Neuronal stem cell (in vitro differentiated cells): Measurements from ENCODE around the gene FLRT1. TPM values are rescaled to one million over a fixed set of nuclear protein-coding genes. Genes with fewer than 3 reads are reported as not detected.
A peak's percentile ranks its signal among the peaks of the same experiment; 100 is the strongest.

Source experiments
- DNase-seq: peaks from one replicate; pipeline ENCODE4 v3.0.0-alpha.2; 2013; ENCODE audit warnings: low spot score
- H2AFZ ChIP-seq: one replicate; pipeline ENCODE4 v1.6.1; 2013; ENCODE audit warnings: mild to moderate bottlenecking, low read length, inconsistent platforms
- H2AK5ac ChIP-seq: 2 replicates; pipeline ENCODE4 v1.6.1; 2013; ENCODE audit warnings: low read depth, mild to moderate bottlenecking, inconsistent platforms, low read length, moderate library complexity, mixed read lengths
- H2BK120ac ChIP-seq: 2 replicates; pipeline ENCODE4 v1.6.1; 2013; ENCODE audit warnings: low read depth, mild to moderate bottlenecking, inconsistent platforms, low read length, moderate library complexity, mixed read lengths
- H2BK12ac ChIP-seq: one replicate; pipeline ENCODE4 v1.6.1; 2013; ENCODE audit warnings: low read length, inconsistent platforms
- H2BK15ac ChIP-seq: 2 replicates; pipeline ENCODE4 v1.6.1; 2013; ENCODE audit warnings: mild to moderate bottlenecking, low read length, inconsistent platforms, mixed read lengths
- H2BK5ac ChIP-seq: one replicate; pipeline ENCODE4 v1.6.1; 2013; ENCODE audit warnings: inconsistent platforms, mild to moderate bottlenecking, low read length, moderate library complexity
- H3K14ac ChIP-seq: one replicate; pipeline ENCODE4 v1.6.1; 2013; ENCODE audit warnings: low read length, inconsistent platforms
- H3K18ac ChIP-seq: 2 replicates; pipeline ENCODE4 v1.6.1; 2013; ENCODE audit warnings: low read length, inconsistent platforms
- H3K23ac ChIP-seq: 2 replicates; pipeline ENCODE4 v1.6.1; 2013; ENCODE audit warnings: low read depth, mild to moderate bottlenecking, mixed read lengths, low read length, inconsistent platforms; ENCODE audit not compliant: poor library complexity
- H3K27ac ChIP-seq: replicated peaks from 3 replicates; pipeline ENCODE4 v1.5.1; 2013; ENCODE audit warnings: low read length, inconsistent platforms
- H3K27me3 ChIP-seq, 3 experiments: 2 replicates each; pipeline ENCODE4 v1.6.1; 2013; ENCODE audit warnings: low read length in 3 of 3, mild to moderate bottlenecking in 2 of 3, inconsistent platforms in 1 of 3, low read depth in 1 of 3, mixed read lengths in 1 of 3, moderate library complexity in 1 of 3; ENCODE audit not compliant: control insufficient read depth in 3 of 3, insufficient read depth in 3 of 3
- H3K36me3 ChIP-seq, 2 donors: replicated peaks in 1 of 2; 2 replicates each; pipeline ENCODE4 v1.6.1; 2013; ENCODE audit warnings: low read length in 2 of 2; ENCODE audit not compliant: control insufficient read depth in 2 of 2, insufficient read depth in 2 of 2
- H3K4ac ChIP-seq: 2 replicates; pipeline ENCODE4 v1.6.1; 2013; ENCODE audit warnings: inconsistent platforms, mild to moderate bottlenecking, low read length, moderate library complexity
- H3K4me1 ChIP-seq, 2 donors: 1 replicate in 1 of 2; 2 replicates in 1 of 2; pipeline ENCODE4 v1.6.1; 2013; ENCODE audit warnings: low read length in 2 of 2, low read depth in 1 of 2; ENCODE audit not compliant: control insufficient read depth in 2 of 2, insufficient read depth in 1 of 2
- H3K4me2 ChIP-seq: one replicate; pipeline ENCODE4 v1.6.1; 2013; ENCODE audit warnings: mild to moderate bottlenecking, low read length, inconsistent platforms; ENCODE audit not compliant: insufficient read depth, poor library complexity, severe bottlenecking
- H3K4me3 ChIP-seq, 2 donors: 2 replicates each; pipeline ENCODE4 v1.5.1; 2013; ENCODE audit warnings: low read length in 2 of 2, mild to moderate bottlenecking in 2 of 2, inconsistent platforms in 1 of 2, moderate library complexity in 1 of 2
- H3K79me1 ChIP-seq: one replicate; pipeline ENCODE4 v1.6.1; 2013; ENCODE audit warnings: low read depth, mild to moderate bottlenecking, inconsistent platforms, low read length, moderate library complexity
- H3K9ac ChIP-seq: one replicate; pipeline ENCODE4 v1.6.1; 2013; ENCODE audit warnings: mild to moderate bottlenecking, low read depth, low read length, inconsistent platforms; ENCODE audit not compliant: poor library complexity
- H3K9me3 ChIP-seq, 2 donors: replicated peaks in 1 of 2; 2 replicates each; pipeline versions ENCODE3 to v1.6.1; 2013; ENCODE audit warnings: low read length in 2 of 2, mild to moderate bottlenecking in 2 of 2, inconsistent platforms in 1 of 2, low read depth in 1 of 2, mixed read lengths in 1 of 2, moderate library complexity in 1 of 2; ENCODE audit not compliant: control insufficient read depth in 2 of 2, insufficient read depth in 1 of 2
- H4K8ac ChIP-seq: one replicate; pipeline ENCODE4 v1.6.1; 2013; ENCODE audit warnings: low read depth, mild to moderate bottlenecking, inconsistent platforms, low read length, moderate library complexity
- H4K91ac ChIP-seq: one replicate; pipeline ENCODE4 v1.6.1; 2013; ENCODE audit warnings: low read length, low read depth, mild to moderate bottlenecking, inconsistent platforms; ENCODE audit not compliant: poor library complexity
- WGBS, 2 donors: extraction: QIAGEN DNeasy Blood & Tissue Kit; methylation state at CpG; one replicate each; pipeline ENCODE4 v1.1.7; 2013; ENCODE audit warnings: missing lambda C conversion rate in 2 of 2, mixed read lengths in 1 of 2; ENCODE audit not compliant: insufficient read length in 2 of 2, insufficient replicate concordance in 1 of 2; ENCODE audit errors: extremely low coverage in 2 of 2; 5-methylcytosine and 5-hydroxymethylcytosine counted together
- polyA plus RNA-seq, 2 experiments: library from polyadenylated mRNA; stranded (reverse); fragments of 200-250 nt; gene quantifications; one replicate each; pipeline ENCODE4 v1.2.3, GENCODE V29; 2013

Gene FLRT1, protein sequence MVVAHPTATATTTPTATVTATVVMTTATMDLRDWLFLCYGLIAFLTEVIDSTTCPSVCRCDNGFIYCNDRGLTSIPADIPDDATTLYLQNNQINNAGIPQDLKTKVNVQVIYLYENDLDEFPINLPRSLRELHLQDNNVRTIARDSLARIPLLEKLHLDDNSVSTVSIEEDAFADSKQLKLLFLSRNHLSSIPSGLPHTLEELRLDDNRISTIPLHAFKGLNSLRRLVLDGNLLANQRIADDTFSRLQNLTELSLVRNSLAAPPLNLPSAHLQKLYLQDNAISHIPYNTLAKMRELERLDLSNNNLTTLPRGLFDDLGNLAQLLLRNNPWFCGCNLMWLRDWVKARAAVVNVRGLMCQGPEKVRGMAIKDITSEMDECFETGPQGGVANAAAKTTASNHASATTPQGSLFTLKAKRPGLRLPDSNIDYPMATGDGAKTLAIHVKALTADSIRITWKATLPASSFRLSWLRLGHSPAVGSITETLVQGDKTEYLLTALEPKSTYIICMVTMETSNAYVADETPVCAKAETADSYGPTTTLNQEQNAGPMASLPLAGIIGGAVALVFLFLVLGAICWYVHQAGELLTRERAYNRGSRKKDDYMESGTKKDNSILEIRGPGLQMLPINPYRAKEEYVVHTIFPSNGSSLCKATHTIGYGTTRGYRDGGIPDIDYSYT
- 0.88 TPM for polyA plus RNA-seq (2013, experiment 1 of 2)
- 0.94 TPM for polyA plus RNA-seq (2013, experiment 2 of 2)

DNA sequence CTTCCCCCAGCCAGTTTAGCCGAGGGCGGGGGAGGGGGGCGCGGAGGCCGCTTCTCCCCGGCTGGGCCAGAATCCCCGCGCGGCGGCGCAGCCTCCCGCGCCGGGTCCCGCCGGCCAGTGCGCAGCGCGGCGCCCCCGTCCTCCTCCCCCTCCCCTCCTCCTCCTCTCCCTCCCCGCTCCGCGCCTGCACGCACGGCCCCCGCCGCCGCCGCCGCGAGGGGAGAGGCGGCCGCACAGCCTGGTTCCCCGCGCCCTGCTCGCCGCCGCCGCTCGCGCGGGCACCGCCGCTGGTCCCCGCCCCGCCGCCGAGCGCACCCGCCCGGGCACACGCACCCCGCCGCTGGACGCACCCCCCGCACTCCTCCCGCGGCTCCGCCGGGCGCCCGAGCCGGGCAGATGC, at the start of gene FLRT1:
FLRT1 (plus strand) TSS at position 356 of the 400 bp plus-strand sequence. CDS start 80,337 bp downstream, outside the sequence.
- Histone ChIP-seq H3K14ac (peak within 1 kb of the TSS; percentile 38), H4K91ac (no peak within 1 kb of the TSS), H3K18ac (peak within 1 kb of the TSS; percentile 90), H2BK12ac (peak within 1 kb of the TSS; percentile 73), H3K79me1 (no peaks in the 10 kb centered on the region), H3K4me1 (peaks cover 10 to 27% of the 10 kb centered on the region in 2 donors), H3K4ac (peak within 1 kb of the TSS; percentile 76), H3K23ac (peak within 1 kb of the TSS; percentile 65), H3K36me3 (no peaks in the 10 kb centered on the region), H2BK120ac (peak within 1 kb of the TSS; percentile 61), H3K9me3 (no peaks in the 10 kb centered on the region), H3K4me3 (peak within 1 kb of the TSS; percentile 49 to 75), H2AK5ac (peak within 1 kb of the TSS; percentile 96), H2BK15ac (peak within 1 kb of the TSS; percentile 93), H3K9ac (peak within 1 kb of the TSS; percentile 84), H4K8ac (peak within 1 kb of the TSS; percentile 48), H3K27me3 (peaks cover 11 to 58% (median 36%) of the 10 kb centered on the region in 3 experiments), H3K4me2 (peak within 1 kb of the TSS; percentile 99), H3K27ac (no peak within 1 kb of the TSS), H2BK5ac (peak within 1 kb of the TSS; percentile 75), H2AFZ (peak within 1 kb of the TSS; percentile 88)
- WGBS, 2 donors = no CpG with 5 or more reads among the region's 64 CpGs
- no peak for DNase-seq

DNA sequence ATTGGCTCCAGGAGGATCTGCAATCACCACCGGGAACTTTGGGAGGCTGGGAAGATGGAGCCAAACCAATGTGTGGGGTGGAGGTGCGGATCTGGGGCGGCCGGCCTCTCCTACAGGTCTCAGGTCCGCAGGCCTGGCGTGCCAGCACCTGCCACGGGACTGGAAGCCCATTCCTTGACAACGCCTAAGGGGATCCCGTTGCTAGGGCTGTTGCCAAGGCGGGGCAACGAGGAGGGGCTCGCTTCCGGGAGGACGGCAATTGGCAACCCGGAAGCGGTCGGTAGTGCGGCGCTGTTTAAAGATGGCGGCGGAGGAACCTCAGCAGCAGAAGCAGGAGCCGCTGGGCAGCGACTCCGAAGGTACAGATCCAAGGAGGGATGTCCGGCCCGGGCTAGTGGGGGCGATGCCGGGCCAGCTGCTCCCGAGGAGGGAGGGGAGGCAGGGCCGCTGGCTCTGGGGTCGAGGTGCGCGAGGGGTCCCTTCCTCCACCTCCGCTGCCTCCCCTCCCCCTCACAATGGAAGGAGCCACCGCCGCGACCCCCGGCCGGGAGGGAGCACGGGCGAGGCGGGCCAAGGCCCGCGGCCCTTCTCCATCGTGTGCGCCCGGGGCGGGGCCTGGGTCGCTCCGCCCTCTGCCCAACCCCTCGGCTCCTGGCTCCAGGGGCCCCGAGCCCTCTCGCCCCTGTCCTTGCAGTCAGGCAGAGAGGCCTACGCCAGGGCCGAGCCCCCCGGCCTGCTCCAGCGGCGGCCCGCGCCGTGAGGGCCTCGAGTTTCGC, 49.4 kb upstream of the FLRT1 start, which contains the start of gene OTUB1:
OTUB1 (plus strand) TSS at position 283 of the 776 bp plus-strand sequence; CDS start at position 302, 19 bp downstream.
- peak within 1 kb of the TSS; percentile 55 for H2BK120ac ChIP-seq
- no peaks in the 10 kb centered on the region for H3K9me3 ChIP-seq
- peak within 1 kb of the TSS; percentile 60 for H3K23ac ChIP-seq
- peak within 1 kb of the TSS; percentile 98 for H3K14ac ChIP-seq
- peak within 1 kb of the TSS; percentile 76 for H2BK15ac ChIP-seq
- no CpG with 5 or more reads among the region's 63 CpGs for WGBS, 2 donors
- peaks cover 25% of the 10 kb centered on the region for H3K79me1 ChIP-seq
- no peaks in the 10 kb centered on the region for H3K27me3 ChIP-seq
- H3K18ac ChIP-seq = peak within 1 kb of the TSS; percentile 99
- peak within 1 kb of the TSS; percentile 89 for H4K8ac ChIP-seq
- H3K9ac ChIP-seq = peak within 1 kb of the TSS; percentile 95
- H3K4me1 ChIP-seq = peaks cover 12 to 16% of the 10 kb centered on the region in 2 donors
- no peak within 1 kb of the TSS for H2BK12ac ChIP-seq
- H2AK5ac ChIP-seq = peak within 1 kb of the TSS; percentile 76
- H4K91ac ChIP-seq = peak within 1 kb of the TSS; percentile 96
- H3K27ac ChIP-seq = peak within 1 kb of the TSS; percentile 99
- peak within 1 kb of the TSS; percentile 87 to 98 for H3K4me3 ChIP-seq
- peak within 1 kb of the TSS; percentile 88 for H2BK5ac ChIP-seq
- peaks cover 24 to 49% of the 10 kb centered on the region in 2 donors for H3K36me3 ChIP-seq
- DNase-seq = peak; percentile 91
- H3K4ac ChIP-seq = peak within 1 kb of the TSS; percentile 41
- H3K4me2 ChIP-seq = peak within 1 kb of the TSS; percentile 78
- peak within 1 kb of the TSS; percentile 86 for H2AFZ ChIP-seq

DNA sequence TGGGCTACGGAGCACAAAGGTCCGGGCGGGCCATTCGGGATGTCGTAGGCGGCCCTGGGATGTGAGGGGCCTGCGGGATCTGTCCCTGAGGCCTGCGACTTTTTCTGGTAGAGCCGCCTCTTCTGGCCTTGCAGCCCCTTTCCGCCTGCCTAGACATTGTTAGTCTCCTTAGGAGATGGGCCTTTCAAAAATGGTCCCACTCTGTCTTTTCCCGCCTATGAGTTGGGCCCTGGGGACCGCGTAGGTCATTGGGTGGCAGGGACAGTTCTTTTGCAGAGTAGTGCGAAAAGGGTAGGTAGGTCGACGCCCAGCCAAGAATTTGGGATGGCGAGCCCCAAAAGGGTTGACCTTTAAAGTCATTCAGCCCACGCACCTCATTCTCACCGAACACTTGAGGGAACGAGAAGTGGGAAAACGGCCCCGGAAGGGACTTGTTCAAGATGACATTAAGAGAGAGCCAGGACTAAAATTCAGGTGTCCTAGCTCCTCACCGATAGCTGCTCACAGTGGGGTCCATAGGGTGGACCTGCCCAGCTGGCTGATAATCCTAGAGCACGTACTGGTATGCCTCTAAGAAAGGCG, 48.7 kb upstream of the FLRT1 start:
- peak overlapping the region; percentile 87 to 98 for H3K4me3 ChIP-seq
- H3K9me3 ChIP-seq = no peaks in the 10 kb centered on the region
- peak overlapping the region; percentile 86 for H2AFZ ChIP-seq
- peak overlapping the region; percentile 22 for H3K23ac ChIP-seq
- H2BK12ac ChIP-seq = no peak overlapping the region
- H3K27ac ChIP-seq = peak overlapping the region; percentile 99
- peak overlapping the region; percentile 88 for H2BK5ac ChIP-seq
- WGBS, 2 donors = no CpG with 5 or more reads among the region's 25 CpGs
- H4K91ac ChIP-seq = no peak overlapping the region
- no peaks in the 10 kb centered on the region for H3K27me3 ChIP-seq
- no peak overlapping the region for H2BK120ac ChIP-seq
- no peak overlapping the region for H3K14ac ChIP-seq
- peak overlapping the region; percentile 95 for H3K9ac ChIP-seq
- peaks cover 12 to 16% of the 10 kb centered on the region in 2 donors for H3K4me1 ChIP-seq
- H3K18ac ChIP-seq = peak overlapping the region; percentile 91
- H3K36me3 ChIP-seq = peaks cover 26 to 52% of the 10 kb centered on the region in 2 donors
- DNase-seq = no peak
- H2AK5ac ChIP-seq = peak overlapping the region; percentile 76
- peaks cover 25% of the 10 kb centered on the region for H3K79me1 ChIP-seq
- H2BK15ac ChIP-seq = no peak overlapping the region
- H3K4ac ChIP-seq = peak overlapping the region; percentile 41
- peak overlapping the region; percentile 78 for H3K4me2 ChIP-seq
- no peak overlapping the region for H4K8ac ChIP-seq
